IMR-90 (cell line): ENCODE results near the gene TEAD2. TPM values are rescaled to one million over a fixed set of nuclear protein-coding genes. Genes with fewer than 3 reads are reported as not detected.
A peak's percentile ranks its signal among the peaks of the same experiment; 100 is the strongest.

Experiments used
- ATAC-seq: fragments of 200-7000 bp; cut with Tn5 transposase; 2 replicates; pipeline ENCODE4 v1.9.1; 2020; ENCODE audit warnings: low read depth, mild to moderate bottlenecking, moderate library complexity
- BruUV-seq: library from RNA; stranded (reverse); fragments of 400-500 nt; replicated peaks from 2 replicates; lab custom pipeline; 2021; lab: Mats Ljungman, UMichigan
- CTCF ChIA-PET: fragments of 300-600 bp; formaldehyde crosslinking; extraction: SDS; loops from one replicate; lab custom pipeline; 2021; ENCODE audit warnings: antibody characterized with exemption; lab: Yijun Ruan, JAX
- POLR2A ChIA-PET: fragments of 300-600 bp; sonication (Branson Sonifier 250); formaldehyde crosslinking; loops from one replicate; lab custom pipeline; 2022; ENCODE audit warnings: antibody characterized with exemption; ENCODE audit not compliant: unreplicated experiment; lab: Charles Lee
- DNase-seq: peaks from one replicate; pipeline ENCODE4 v3.0.0; 2013
- H2AFZ ChIP-seq: replicated peaks from 2 replicates; pipeline ENCODE3; 2013; ENCODE audit warnings: low read length, mild to moderate bottlenecking; ENCODE audit not compliant: poor library complexity
- H2AK5ac ChIP-seq: 2 replicates; pipeline ENCODE4 v1.6.1; 2013; ENCODE audit warnings: low read depth, low read length, inconsistent platforms
- H2AK9ac ChIP-seq: replicated peaks from 2 replicates; pipeline ENCODE3; 2013; ENCODE audit warnings: mild to moderate bottlenecking, low read depth, low read length, moderate library complexity; ENCODE audit not compliant: poor library complexity
- H2BK120ac ChIP-seq: 2 replicates; pipeline ENCODE4 v1.6.1; 2013; ENCODE audit warnings: low read depth, low read length, inconsistent platforms
- H2BK15ac ChIP-seq: 3 replicates; pipeline ENCODE4 v1.6.1; 2013; ENCODE audit warnings: low read depth, low read length, inconsistent platforms
- H2BK20ac ChIP-seq: 2 replicates; pipeline ENCODE4 v1.6.1; 2013; ENCODE audit warnings: low read depth, mild to moderate bottlenecking, inconsistent platforms, low read length, moderate library complexity
- H2BK5ac ChIP-seq: 2 replicates; pipeline ENCODE4 v1.6.1; 2013; ENCODE audit warnings: mild to moderate bottlenecking, low read depth, low read length, inconsistent platforms; ENCODE audit not compliant: poor library complexity, severe bottlenecking
- H3K14ac ChIP-seq: replicated peaks from 2 replicates; pipeline ENCODE4 v1.6.1; 2013; ENCODE audit warnings: low read depth, low read length, inconsistent platforms
- H3K18ac ChIP-seq: 2 replicates; pipeline ENCODE4 v1.6.1; 2013; ENCODE audit warnings: low read depth, low read length, control low read depth
- H3K23ac ChIP-seq: 2 replicates; pipeline ENCODE4 v1.6.1; 2013; ENCODE audit warnings: low read depth, low read length, inconsistent platforms
- H3K27ac ChIP-seq: 2 replicates; pipeline ENCODE4 v1.5.1; 2013; ENCODE audit warnings: mild to moderate bottlenecking, control low read depth, low read length; ENCODE audit not compliant: insufficient read depth
- H3K27me3 ChIP-seq: 2 replicates; pipeline ENCODE4 v1.6.1; 2013; ENCODE audit warnings: low read length; ENCODE audit not compliant: control insufficient read depth, insufficient read depth
- H3K36me3 ChIP-seq: 2 replicates; pipeline ENCODE4 v1.6.1; 2013; ENCODE audit warnings: low read length, mixed read lengths; ENCODE audit not compliant: control insufficient read depth, insufficient read depth
- H3K4ac ChIP-seq: 2 replicates; pipeline ENCODE4 v1.6.1; 2013; ENCODE audit warnings: low read depth, low read length, inconsistent platforms
- H3K4me1 ChIP-seq: 2 replicates; pipeline ENCODE4 v1.6.1; 2013; ENCODE audit warnings: low read length, mixed read lengths; ENCODE audit not compliant: control insufficient read depth, insufficient read depth
- H3K4me2 ChIP-seq: 2 replicates; pipeline ENCODE4 v1.6.1; 2013; ENCODE audit warnings: low read depth, mild to moderate bottlenecking, control low read depth, low read length, moderate library complexity
- H3K4me3 ChIP-seq: 2 replicates; pipeline ENCODE4 v1.5.1; 2013; ENCODE audit warnings: low read depth, mild to moderate bottlenecking, control low read depth, low read length, moderate library complexity; ENCODE audit not compliant: insufficient read depth
- H3K56ac ChIP-seq: 2 replicates; pipeline ENCODE4 v1.6.1; 2013; ENCODE audit warnings: low read length, inconsistent platforms; ENCODE audit not compliant: insufficient read depth; ENCODE audit errors: extremely low read depth
- H3K79me1 ChIP-seq, 2 experiments: 2 replicates each; pipeline ENCODE4 v1.6.1; 2013; ENCODE audit warnings: low read length in 2 of 2, inconsistent platforms in 1 of 2, low read depth in 1 of 2
- H3K9ac ChIP-seq: 2 replicates; pipeline ENCODE4 v1.6.1; 2013; ENCODE audit warnings: low read depth, low read length, control low read depth
- H3K9me1 ChIP-seq: 2 replicates; pipeline ENCODE4 v1.6.1; 2013; ENCODE audit warnings: low read length, inconsistent platforms; ENCODE audit not compliant: insufficient read depth
- H3K9me3 ChIP-seq: 2 replicates; pipeline ENCODE4 v1.6.1; 2013; ENCODE audit warnings: low read length; ENCODE audit not compliant: control insufficient read depth, insufficient read depth
- H4K20me1 ChIP-seq: 2 replicates; pipeline ENCODE4 v1.6.1; 2013; ENCODE audit warnings: low read length, inconsistent platforms; ENCODE audit not compliant: insufficient read depth
- H4K5ac ChIP-seq: 2 replicates; pipeline ENCODE4 v1.6.1; 2013; ENCODE audit warnings: mild to moderate bottlenecking, low read depth, low read length, control low read depth
- H4K8ac ChIP-seq, 2 experiments: 2 replicates each; pipeline ENCODE4 v1.6.1; 2013; ENCODE audit warnings: low read depth in 2 of 2, low read length in 2 of 2, control low read depth in 1 of 2, inconsistent platforms in 1 of 2
- H4K91ac ChIP-seq: 2 replicates; pipeline ENCODE4 v1.6.1; 2013; ENCODE audit warnings: low read depth, low read length, inconsistent platforms; ENCODE audit not compliant: insufficient read depth
- BHLHE40 ChIP-seq: fragments of 150-350 bp; IDR thresholded peaks from 2 replicates; pipeline ENCODE4 v1.6.1; 2016; ENCODE audit warnings: mild to moderate bottlenecking, low read depth, low read length
- CEBPB ChIP-seq: IDR thresholded peaks from 2 replicates; pipeline ENCODE4 v1.6.1; 2012; ENCODE audit warnings: low read depth, low read length, improper control_type of control experiment
- MAFK ChIP-seq: IDR thresholded peaks from 2 replicates; pipeline ENCODE4 v1.6.1; 2012; ENCODE audit warnings: low read depth, low read length, improper control_type of control experiment
- MAZ ChIP-seq: IDR thresholded peaks from 2 replicates; pipeline ENCODE4 v1.6.1; 2012; ENCODE audit warnings: low read depth, mild to moderate bottlenecking, low read length, improper control_type of control experiment, moderate library complexity, borderline replicate concordance
- WGBS, 2 experiments: methylation state at CpG; one replicate each; pipeline versions ENCODE4 v1.1.5 to v1.1.7; 2013; ENCODE audit warnings: missing lambda C conversion rate in 2 of 2; ENCODE audit not compliant: insufficient read length in 1 of 2; ENCODE audit errors: extremely low coverage in 2 of 2; 5-methylcytosine and 5-hydroxymethylcytosine counted together
- dilution Hi-C: fragments of 300-500 bp; cut with HindIII; formaldehyde crosslinking; loops from one replicate; pipeline ENCODE4 v1.14.3; 2018; ENCODE audit warnings: low sequenced_read_pairs; ENCODE audit not compliant: unreplicated experiment
- in situ Hi-C: fragments of 300-500 bp; cut with MboI; formaldehyde crosslinking; loops from 3 replicates; pipeline ENCODE4 v1.14.3; 2019; ENCODE audit warnings: low sequenced_read_pairs, inconsistent platforms, mixed read lengths
- intact Hi-C: fragments of 100-400 bp; cut with micrococcal nuclease; formaldehyde crosslinking; loops from 2 replicates; pipeline ENCODE4 v1.10.0; 2022
- polyA plus RNA-seq, 3 experiments: library from polyadenylated mRNA; depleted of rRNA; stranded (reverse); fragments of >200 nt; gene quantifications; 2 replicates each; pipeline ENCODE4 v1.2.3, GENCODE V29; 2012; ENCODE audit warnings: low replicate concordance in 1 of 3
- total RNA-seq: library from RNA; depleted of rRNA; stranded (reverse); fragments of >200 nt; gene quantifications from 2 replicates; pipeline ENCODE4 v1.2.3, GENCODE V29; 2012
- TF ChIP-seq, protein P1 (sequence below): fragments of 150-350 bp; IDR thresholded peaks from 2 replicates; pipeline ENCODE4 v1.6.1; 2017; ENCODE audit warnings: mild to moderate bottlenecking, antibody characterized with exemption, low read length, low read depth

Gene TEAD2
- total and polyA plus RNA-seq, 2 of the 4 experiments (the other 2 are of a cell fraction): 30.8 to 33.6 TPM

DNA sequence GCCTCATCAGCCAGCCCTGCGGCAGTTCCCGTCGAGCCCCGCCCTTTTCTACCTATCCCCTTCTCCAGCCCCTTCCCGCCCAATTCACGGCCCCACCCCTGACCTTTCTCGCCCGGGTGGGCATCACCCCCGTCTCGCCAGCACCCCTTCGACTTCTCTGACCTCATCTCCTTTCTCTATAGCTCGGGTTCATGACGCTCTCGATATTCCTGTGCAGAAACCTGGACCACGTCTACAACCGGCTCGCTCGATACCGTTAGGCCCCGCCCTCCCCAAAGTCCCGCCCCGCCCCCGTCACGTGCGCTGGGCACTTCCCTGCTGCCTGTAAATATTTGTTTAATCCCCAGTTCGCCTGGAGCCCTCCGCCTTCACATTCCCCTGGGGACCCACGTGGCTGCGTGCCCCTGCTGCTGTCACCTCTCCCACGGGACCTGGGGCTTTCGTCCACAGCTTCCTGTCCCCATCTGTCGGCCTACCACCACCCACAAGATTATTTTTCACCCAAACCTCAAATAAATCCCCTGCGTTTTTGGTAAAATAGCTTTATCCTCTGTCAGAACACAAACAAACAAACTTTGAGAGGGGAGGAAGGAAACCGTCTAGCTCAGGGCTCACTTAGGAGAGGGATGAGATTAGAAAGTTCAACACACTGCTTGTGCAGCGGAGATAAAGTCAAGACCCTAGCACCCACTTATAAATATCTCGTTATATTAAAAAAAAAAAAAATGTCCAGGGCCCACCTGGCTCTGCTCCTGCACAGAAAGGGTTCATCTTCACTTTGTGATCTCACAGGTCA, 21.9 kb downstream of the TEAD2 start:
- Histone ChIP-seq H3K4me1 (no peaks in the 10 kb centered on the region), H3K18ac (no peak overlapping the region), H3K27ac (no peak overlapping the region), H3K9me3 (no peaks in the 10 kb centered on the region), H2BK5ac (no peak overlapping the region), H2BK120ac (no peak overlapping the region), H2BK15ac (no peak overlapping the region), H3K4me2 (no peak overlapping the region), H2BK20ac (no peak overlapping the region), H3K4ac (no peak overlapping the region), H3K56ac (no peak overlapping the region), H3K36me3 (peaks cover 45% of the 10 kb centered on the region), H3K4me3 (no peak overlapping the region), H3K9ac (no peak overlapping the region), H2AK5ac (0 out of 2 replicates have a peak overlapping the region, but pooled peaks have one; percentile 21), H4K20me1 (no peaks in the 10 kb centered on the region; the same call in none of the 2 replicates), H2AK9ac (no peak overlapping the region), H3K79me1 (peaks cover 0 to 9% of the 10 kb centered on the region in 2 experiments; a peak in 2 of 4 replicates), H3K27me3 (no peaks in the 10 kb centered on the region), H3K23ac (no peak overlapping the region), H2AFZ (no peak overlapping the region), H4K91ac (no peak overlapping the region), H3K14ac (no peak overlapping the region), H3K9me1 (0 out of 2 replicates have a peak, but pooled peaks cover 5% of the 10 kb centered on the region), H4K5ac (no peak overlapping the region), H4K8ac (no peak overlapping the region)
- BruUV-seq: no TSS peak
- CTCF ChIA-PET: no interaction called here
- WGBS, 2 experiments: 38% methylated on average over 24 of the region's 36 CpGs; no CpG with 5 or more reads in 1 of the 2 experiments
- DNase-seq: no peak
- TF ChIP-seq MAFK (no peak), BHLHE40 (peak; percentile 57), MAZ (no peak), CEBPB (no peak)
- TF ChIP-seq, protein P1, sequence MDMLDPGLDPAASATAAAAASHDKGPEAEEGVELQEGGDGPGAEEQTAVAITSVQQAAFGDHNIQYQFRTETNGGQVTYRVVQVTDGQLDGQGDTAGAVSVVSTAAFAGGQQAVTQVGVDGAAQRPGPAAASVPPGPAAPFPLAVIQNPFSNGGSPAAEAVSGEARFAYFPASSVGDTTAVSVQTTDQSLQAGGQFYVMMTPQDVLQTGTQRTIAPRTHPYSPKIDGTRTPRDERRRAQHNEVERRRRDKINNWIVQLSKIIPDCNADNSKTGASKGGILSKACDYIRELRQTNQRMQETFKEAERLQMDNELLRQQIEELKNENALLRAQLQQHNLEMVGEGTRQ: peak; percentile 60
- POLR2A ChIA-PET: interaction anchor here (0.6 kb wide), 1 partner anchor 453 kb away, joined by 3 read pairs; no protein-coding TSS in a partner anchor
- in situ Hi-C loops (no loop called here), dilution Hi-C loops (no loop called here), intact Hi-C loops (no loop called here)
- peak; percentile 15; the same call in 1 of the 2 replicates for ATAC-seq
